Measurements from ENCODE around the gene COLQ.

GRCh38 chr3:15549846-15550245 lies 28.3 kb upstream of the COLQ start:
- TF ChIP-seq POLR2AphosphoS5 (IDR thresholded peaks at IDR 0.05; ENCODE audit: low read depth, low read length) (no peak), TCF7L2 (IDR thresholded peaks at IDR 0.05; ENCODE audit: low read depth, low read length) (no peak), REST (IDR thresholded peaks at IDR 0.05; ENCODE audit: insufficient read depth in 1 of 2, low read depth in 2 of 2, low read length in 1 of 2) (no peak), SIN3A (IDR thresholded peaks at IDR 0.05; ENCODE audit: borderline replicate concordance, insufficient read depth, low read depth, low read length) (no peak)
- TF ChIP-seq, protein P1, sequence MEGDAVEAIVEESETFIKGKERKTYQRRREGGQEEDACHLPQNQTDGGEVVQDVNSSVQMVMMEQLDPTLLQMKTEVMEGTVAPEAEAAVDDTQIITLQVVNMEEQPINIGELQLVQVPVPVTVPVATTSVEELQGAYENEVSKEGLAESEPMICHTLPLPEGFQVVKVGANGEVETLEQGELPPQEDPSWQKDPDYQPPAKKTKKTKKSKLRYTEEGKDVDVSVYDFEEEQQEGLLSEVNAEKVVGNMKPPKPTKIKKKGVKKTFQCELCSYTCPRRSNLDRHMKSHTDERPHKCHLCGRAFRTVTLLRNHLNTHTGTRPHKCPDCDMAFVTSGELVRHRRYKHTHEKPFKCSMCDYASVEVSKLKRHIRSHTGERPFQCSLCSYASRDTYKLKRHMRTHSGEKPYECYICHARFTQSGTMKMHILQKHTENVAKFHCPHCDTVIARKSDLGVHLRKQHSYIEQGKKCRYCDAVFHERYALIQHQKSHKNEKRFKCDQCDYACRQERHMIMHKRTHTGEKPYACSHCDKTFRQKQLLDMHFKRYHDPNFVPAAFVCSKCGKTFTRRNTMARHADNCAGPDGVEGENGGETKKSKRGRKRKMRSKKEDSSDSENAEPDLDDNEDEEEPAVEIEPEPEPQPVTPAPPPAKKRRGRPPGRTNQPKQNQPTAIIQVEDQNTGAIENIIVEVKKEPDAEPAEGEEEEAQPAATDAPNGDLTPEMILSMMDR (IDR thresholded peaks at IDR 0.05) = no peak
